Testis (tissue), 2 donors: Measurements from ENCODE around the gene CCNB2.

Experiments used
- POLR2A ChIP-seq: fragments of 450-650 bp; IDR thresholded peaks from one replicate; pipeline ENCODE4 v1.6.1; 2017; ENCODE audit warnings: antibody characterized with exemption, mild to moderate bottlenecking, moderate library complexity
- TF ChIP-seq, protein P1 (sequence below), 3 experiments: fragments of 450-650 bp in 2 of 3; fragments of 200-600 bp in 1 of 3; sonication (generic) in 1 of 3; IDR thresholded peaks; one replicate each; pipeline ENCODE4 v1.5.1; 2016 to 2019; ENCODE audit warnings: antibody characterized with exemption in 3 of 3, mild to moderate bottlenecking in 2 of 3, moderate library complexity in 1 of 3

DNA sequence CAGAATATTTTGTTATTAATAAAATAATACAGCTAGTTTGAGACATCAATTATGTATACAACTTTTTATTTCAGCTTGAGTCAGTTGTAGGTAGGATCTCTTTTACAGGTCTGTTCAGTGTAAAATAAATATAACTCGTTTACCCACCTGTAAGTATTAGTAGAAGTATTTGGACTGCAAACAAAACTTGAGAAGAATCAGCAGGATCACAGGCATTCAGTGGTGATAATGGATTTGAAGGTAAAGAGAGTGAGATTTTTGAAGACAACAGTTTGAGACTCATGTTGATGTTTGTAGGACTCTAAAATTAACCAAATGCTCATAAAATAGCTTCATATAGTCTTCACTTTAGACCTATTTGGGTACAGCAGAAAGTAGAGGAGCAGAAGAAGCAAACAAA, 35.5 kb upstream of the CCNB2 start:
- TF ChIP-seq, protein P1, sequence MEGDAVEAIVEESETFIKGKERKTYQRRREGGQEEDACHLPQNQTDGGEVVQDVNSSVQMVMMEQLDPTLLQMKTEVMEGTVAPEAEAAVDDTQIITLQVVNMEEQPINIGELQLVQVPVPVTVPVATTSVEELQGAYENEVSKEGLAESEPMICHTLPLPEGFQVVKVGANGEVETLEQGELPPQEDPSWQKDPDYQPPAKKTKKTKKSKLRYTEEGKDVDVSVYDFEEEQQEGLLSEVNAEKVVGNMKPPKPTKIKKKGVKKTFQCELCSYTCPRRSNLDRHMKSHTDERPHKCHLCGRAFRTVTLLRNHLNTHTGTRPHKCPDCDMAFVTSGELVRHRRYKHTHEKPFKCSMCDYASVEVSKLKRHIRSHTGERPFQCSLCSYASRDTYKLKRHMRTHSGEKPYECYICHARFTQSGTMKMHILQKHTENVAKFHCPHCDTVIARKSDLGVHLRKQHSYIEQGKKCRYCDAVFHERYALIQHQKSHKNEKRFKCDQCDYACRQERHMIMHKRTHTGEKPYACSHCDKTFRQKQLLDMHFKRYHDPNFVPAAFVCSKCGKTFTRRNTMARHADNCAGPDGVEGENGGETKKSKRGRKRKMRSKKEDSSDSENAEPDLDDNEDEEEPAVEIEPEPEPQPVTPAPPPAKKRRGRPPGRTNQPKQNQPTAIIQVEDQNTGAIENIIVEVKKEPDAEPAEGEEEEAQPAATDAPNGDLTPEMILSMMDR (IDR thresholded peaks at IDR 0.05), result no peak
- no peak for TF ChIP-seq POLR2A
